ENCODE measurements around the gene PRTN3.
A peak's percentile ranks its signal among the peaks of the same experiment; 100 is the strongest.

The PRTN3 gene

DNA sequence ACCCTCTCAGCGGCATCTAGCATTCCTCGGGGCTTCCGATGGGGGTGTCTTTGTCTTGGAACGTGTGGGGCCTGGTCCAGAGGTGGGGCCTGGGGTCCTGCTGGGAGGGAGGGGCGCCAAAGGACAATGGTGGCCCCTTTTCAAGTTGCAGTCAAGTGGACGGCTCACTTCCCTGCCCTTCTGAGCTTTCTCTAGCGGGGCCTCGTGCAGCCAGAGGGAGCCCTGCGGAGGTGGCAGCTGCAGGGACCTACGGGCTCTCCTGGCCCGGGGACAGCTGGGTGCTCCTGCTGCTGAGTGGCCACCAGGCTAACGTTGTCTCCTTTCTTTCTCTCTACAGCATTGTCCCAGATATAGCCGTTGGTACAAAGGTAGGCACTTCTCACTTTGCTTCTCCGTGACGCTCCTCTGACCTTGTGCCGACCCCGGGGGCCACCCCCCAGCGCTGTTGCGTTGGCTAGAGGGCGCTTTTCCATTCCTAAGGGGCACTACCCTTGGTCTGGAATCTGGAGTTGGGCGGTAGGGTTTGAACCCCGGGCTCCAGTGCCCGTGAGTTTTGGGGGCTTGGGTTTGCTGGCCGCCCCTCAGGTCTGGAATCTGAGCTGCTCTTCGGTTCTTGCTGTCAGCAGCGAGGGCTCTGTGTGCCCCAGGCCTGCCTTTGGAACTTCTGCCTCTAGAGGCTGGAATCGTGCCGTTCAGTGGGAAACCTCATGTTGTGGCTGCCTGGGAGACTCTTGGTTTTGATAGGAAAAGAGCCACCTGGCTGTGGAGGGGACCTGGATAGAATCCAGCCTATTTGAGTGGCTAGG is 41.5 kb upstream of the PRTN3 start:
- Histone ChIP-seq H3K9ac (ENCODE audit: low read length) (peak overlapping the region; percentile 95), H3K4me1 (ENCODE audit: low read length) (peaks cover 12% of the 10 kb centered on the region), H3K36me3 (replicated peaks; ENCODE audit: low read depth, low read length) (peaks cover 59% of the 10 kb centered on the region), H3K79me2 (ENCODE audit: low read length) (peaks cover 71% of the 10 kb centered on the region), H3K27me3 (ENCODE audit: low read depth, low read length) (no peaks in the 10 kb centered on the region), H3K9me3 (ENCODE audit: insufficient read depth, low read length) (no peaks in the 10 kb centered on the region), H2AFZ (ENCODE audit: low read depth, low read length) (no peak overlapping the region), H4K20me1 (ENCODE audit: insufficient read depth, low read length) (peaks cover 64% of the 10 kb centered on the region), H3K4me3 (ENCODE audit: low read length) (peak overlapping the region; percentile 99), H3K4me2 (ENCODE audit: low read length) (peak overlapping the region; percentile 96), H3K27ac (ENCODE audit: low read length) (peak overlapping the region; percentile 66)
- TF ChIP-seq CTCF (IDR thresholded peaks at IDR 0.05; ENCODE audit: low read depth, low read length) (peak; percentile 32), EZH2phosphoT487 (IDR thresholded peaks at IDR 0.05; ENCODE audit: low read depth) (no peak)

GRCh38 chr19:800360-801029 is 40.3 kb upstream of the PRTN3 start:
- Histone ChIP-seq H3K4me3 (ENCODE audit: low read length) (no peak overlapping the region), H3K79me2 (ENCODE audit: low read length) (peaks cover 83% of the 10 kb centered on the region), H3K4me2 (ENCODE audit: low read length) (no peak overlapping the region), H3K36me3 (replicated peaks; ENCODE audit: low read depth, low read length) (peaks cover 71% of the 10 kb centered on the region), H3K9me3 (ENCODE audit: insufficient read depth, low read length) (no peaks in the 10 kb centered on the region), H3K4me1 (ENCODE audit: low read length) (peaks cover 12% of the 10 kb centered on the region), H3K27me3 (ENCODE audit: low read depth, low read length) (no peaks in the 10 kb centered on the region), H3K9ac (ENCODE audit: low read length) (no peak overlapping the region), H4K20me1 (ENCODE audit: insufficient read depth, low read length) (peaks cover 76% of the 10 kb centered on the region), H2AFZ (ENCODE audit: low read depth, low read length) (no peak overlapping the region), H3K27ac (ENCODE audit: low read length) (no peak overlapping the region)
- TF ChIP-seq EZH2phosphoT487 (IDR thresholded peaks at IDR 0.05; ENCODE audit: low read depth) (no peak), CTCF (IDR thresholded peaks at IDR 0.05; ENCODE audit: low read depth, low read length) (no peak)

DNA sequence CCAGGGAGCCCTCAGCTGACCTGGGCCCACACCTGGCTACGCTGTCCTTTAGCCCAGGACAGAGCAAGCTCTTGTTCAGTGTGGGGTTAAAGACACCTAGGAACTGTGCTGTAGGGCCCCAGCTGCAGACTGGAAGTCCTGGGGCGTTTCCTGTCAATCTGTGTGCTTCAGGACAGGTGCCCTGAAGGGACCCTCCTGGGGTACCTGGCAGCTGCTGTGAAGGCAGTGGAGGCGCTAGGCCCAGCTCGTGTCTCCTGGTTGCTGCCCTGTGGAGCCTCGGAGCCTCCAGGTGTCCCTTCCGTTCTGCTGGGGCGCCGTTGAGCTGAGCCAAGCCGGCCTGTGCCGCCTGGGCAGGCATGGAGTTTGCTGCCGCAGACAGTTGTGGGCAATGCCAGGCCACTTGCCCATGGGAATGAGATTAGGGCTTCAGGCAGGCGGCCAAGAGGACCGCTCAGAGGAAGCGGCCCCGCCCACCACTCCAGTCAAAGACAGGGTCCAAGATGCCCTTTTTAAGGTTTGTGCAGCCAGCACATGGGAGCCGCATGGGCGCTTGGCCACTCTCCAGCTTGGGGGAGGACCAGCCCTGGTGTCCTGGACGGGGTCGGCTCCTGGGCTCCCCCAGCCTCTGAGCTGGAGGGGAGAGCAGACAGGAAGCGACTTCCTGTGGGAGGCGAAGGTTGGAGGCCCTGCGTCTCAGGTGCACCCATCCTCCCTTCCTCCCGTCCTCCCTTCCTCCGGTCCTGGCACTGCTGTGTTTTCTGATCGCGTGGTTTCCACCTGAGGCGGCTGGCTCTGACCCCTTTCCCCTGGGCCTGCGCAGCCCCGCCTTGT is 39.6 kb upstream of the PRTN3 start:
- no peaks in the 10 kb centered on the region for H3K9me3 ChIP-seq (ENCODE audit: insufficient read depth, low read length)
- H3K27ac ChIP-seq (ENCODE audit: low read length) = no peak overlapping the region
- H2AFZ ChIP-seq (ENCODE audit: low read depth, low read length) = no peak overlapping the region
- peaks cover 79% of the 10 kb centered on the region for H3K36me3 ChIP-seq (replicated peaks; ENCODE audit: low read depth, low read length)
- H4K20me1 ChIP-seq (ENCODE audit: insufficient read depth, low read length) = peaks cover 84% of the 10 kb centered on the region
- H3K4me1 ChIP-seq (ENCODE audit: low read length) = peaks cover 12% of the 10 kb centered on the region
- no peak overlapping the region for H3K4me2 ChIP-seq (ENCODE audit: low read length)
- no peak for TF ChIP-seq CTCF (IDR thresholded peaks at IDR 0.05; ENCODE audit: low read depth, low read length)
- no peak for TF ChIP-seq EZH2phosphoT487 (IDR thresholded peaks at IDR 0.05; ENCODE audit: low read depth)
- no peak overlapping the region for H3K9ac ChIP-seq (ENCODE audit: low read length)
- no peak overlapping the region for H3K4me3 ChIP-seq (ENCODE audit: low read length)
- no peaks in the 10 kb centered on the region for H3K27me3 ChIP-seq (ENCODE audit: low read depth, low read length)
- peaks cover 90% of the 10 kb centered on the region for H3K79me2 ChIP-seq (ENCODE audit: low read length)
